ENCODE results near the gene SLC7A7. TPM values are rescaled to one million over a fixed set of nuclear protein-coding genes. Genes with fewer than 3 reads are reported as not detected.
A peak's percentile ranks its signal among the peaks of the same experiment; 100 is the strongest.

The SLC7A7 gene
- total RNA-seq, 1 donor from 2014 or later, result 7.6 TPM

DNA sequence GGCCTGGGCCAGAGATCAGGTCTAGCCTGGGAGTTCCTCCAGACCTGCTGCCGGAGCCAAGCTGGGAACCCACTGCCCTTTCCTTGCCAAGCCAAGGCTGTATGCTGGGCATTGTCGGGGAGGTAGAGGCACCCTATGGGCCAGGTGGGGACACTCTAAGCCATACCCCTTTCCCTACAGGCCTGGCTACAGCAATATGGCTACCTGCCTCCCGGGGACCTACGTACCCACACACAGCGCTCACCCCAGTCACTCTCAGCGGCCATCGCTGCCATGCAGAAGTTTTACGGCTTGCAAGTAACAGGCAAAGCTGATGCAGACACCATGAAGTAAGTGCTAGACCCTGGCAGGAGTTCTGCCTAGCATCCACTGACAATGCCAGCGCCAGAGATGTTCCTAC is 26.1 kb upstream of the SLC7A7 start:
- H3K9me3 ChIP-seq, result no peaks in the 10 kb centered on the region
- peaks cover 53 to 58% of the 10 kb centered on the region in 2 donors for H3K36me3 ChIP-seq
- H3K27ac ChIP-seq, result peak overlapping the region; percentile 21 to 31
- TF ChIP-seq, protein P1, sequence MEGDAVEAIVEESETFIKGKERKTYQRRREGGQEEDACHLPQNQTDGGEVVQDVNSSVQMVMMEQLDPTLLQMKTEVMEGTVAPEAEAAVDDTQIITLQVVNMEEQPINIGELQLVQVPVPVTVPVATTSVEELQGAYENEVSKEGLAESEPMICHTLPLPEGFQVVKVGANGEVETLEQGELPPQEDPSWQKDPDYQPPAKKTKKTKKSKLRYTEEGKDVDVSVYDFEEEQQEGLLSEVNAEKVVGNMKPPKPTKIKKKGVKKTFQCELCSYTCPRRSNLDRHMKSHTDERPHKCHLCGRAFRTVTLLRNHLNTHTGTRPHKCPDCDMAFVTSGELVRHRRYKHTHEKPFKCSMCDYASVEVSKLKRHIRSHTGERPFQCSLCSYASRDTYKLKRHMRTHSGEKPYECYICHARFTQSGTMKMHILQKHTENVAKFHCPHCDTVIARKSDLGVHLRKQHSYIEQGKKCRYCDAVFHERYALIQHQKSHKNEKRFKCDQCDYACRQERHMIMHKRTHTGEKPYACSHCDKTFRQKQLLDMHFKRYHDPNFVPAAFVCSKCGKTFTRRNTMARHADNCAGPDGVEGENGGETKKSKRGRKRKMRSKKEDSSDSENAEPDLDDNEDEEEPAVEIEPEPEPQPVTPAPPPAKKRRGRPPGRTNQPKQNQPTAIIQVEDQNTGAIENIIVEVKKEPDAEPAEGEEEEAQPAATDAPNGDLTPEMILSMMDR (IDR thresholded peaks at IDR 0.05), result no peak
- H3K4me3 ChIP-seq, result no peak overlapping the region
- H3K27me3 ChIP-seq, result no peaks in the 10 kb centered on the region
- intact Hi-C loops (cut with DNase I), result loop anchor here (10.0 kb wide), 1 partner anchor 1367 kb away; the partner anchor contains the start of genes RAB2B and TOX4
- H3K4me1 ChIP-seq, result peaks cover 4 to 22% of the 10 kb centered on the region in 2 donors
- no peak for DNase-seq (ENCODE audit: low spot score in 2 of 2)

DNA sequence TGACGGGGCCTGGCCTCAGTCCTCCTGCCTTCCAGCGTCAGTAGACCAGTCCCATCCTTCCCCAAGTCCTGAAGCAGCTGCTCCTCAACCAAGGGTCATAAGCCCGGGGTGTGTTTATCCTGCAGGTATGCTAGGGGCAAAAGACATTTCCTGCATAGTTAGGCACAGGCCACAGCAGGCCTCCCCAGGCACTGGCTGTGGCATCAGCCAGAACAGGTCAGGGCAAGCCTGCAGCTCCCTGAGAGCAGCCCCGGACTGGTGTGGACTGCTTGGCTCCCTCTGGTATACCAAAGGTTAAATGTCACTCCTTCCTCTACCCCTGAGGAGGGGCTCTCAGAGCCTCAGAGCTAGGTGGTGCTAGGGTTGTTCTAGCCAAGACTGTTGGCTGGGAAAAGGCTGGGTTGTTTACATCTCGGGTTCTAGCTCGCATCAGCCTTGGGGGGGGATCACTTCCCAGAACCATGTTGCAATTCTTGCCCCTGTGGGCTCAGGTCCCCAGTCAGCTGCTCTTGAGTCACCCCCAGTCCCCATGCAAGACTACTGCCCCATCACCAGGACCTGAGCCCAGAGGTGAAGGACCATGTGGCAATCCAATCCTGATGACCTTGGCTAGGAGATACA is 24.0 kb upstream of the SLC7A7 start:
- peak overlapping the region; percentile 91 to 94 for H3K27ac ChIP-seq
- peak overlapping the region; percentile 68 to 86 for H3K4me3 ChIP-seq
- TF ChIP-seq, protein P1 (IDR thresholded peaks at IDR 0.05), result no peak
- intact Hi-C loops (cut with DNase I), result loop anchor here (5.0 to 10.0 kb wide), 5 partner anchors 33 to 466 kb away; partner anchors contain the start of genes AJUBA, BCL2L2, LRP10 and PPP1R3E
- no peaks in the 10 kb centered on the region for H3K9me3 ChIP-seq
- peaks cover 34 to 39% of the 10 kb centered on the region in 2 donors for H3K36me3 ChIP-seq
- DNase-seq (ENCODE audit: low spot score in 2 of 2), result peak in 1 of 2 donors; percentile 76
- no peaks in the 10 kb centered on the region for H3K27me3 ChIP-seq
- peaks cover 0 to 20% of the 10 kb centered on the region in 2 donors for H3K4me1 ChIP-seq

- Histone ChIP-seq H3K9me3 (no peaks in the 10 kb centered on the region), H3K4me3 (peak overlapping the region; percentile 68 to 86), H3K27me3 (no peaks in the 10 kb centered on the region), H3K4me1 (peaks cover 0 to 20% of the 10 kb centered on the region in 2 donors), H3K27ac (peak overlapping the region; percentile 91 to 94), H3K36me3 (peaks cover 34 to 39% of the 10 kb centered on the region in 2 donors)
- intact Hi-C loops (cut with DNase I), result loop anchor here (5.0 to 10.0 kb wide), 5 partner anchors 34 to 466 kb away; partner anchors contain the start of genes AJUBA, BCL2L2, LRP10 and PPP1R3E
- DNase-seq (ENCODE audit: low spot score in 2 of 2), result peak in 1 of 2 donors; percentile 69
- TF ChIP-seq, protein P1 (IDR thresholded peaks at IDR 0.05), result no peak
Measured at GRCh38 chr14:22838631-22839041, 23.4 kb upstream of the SLC7A7 start.

- H3K9me3 ChIP-seq, result no peaks in the 10 kb centered on the region
- intact Hi-C loops (cut with DNase I), result loop anchor here (2.0 to 10.0 kb wide), 6 partner anchors 15 to 467 kb away; partner anchors contain the start of genes AJUBA, BCL2L2, LRP10 and PPP1R3E
- H3K4me3 ChIP-seq, result peak overlapping the region; percentile 68 to 86
- H3K27me3 ChIP-seq, result no peaks in the 10 kb centered on the region
- peaks cover 31 to 39% of the 10 kb centered on the region in 2 donors for H3K36me3 ChIP-seq
- peak; percentile 51 to 85 for DNase-seq (ENCODE audit: low spot score in 2 of 2)
- TF ChIP-seq, protein P1 (IDR thresholded peaks at IDR 0.05), result no peak
- peaks cover 0 to 20% of the 10 kb centered on the region in 2 donors for H3K4me1 ChIP-seq
- peak overlapping the region; percentile 91 to 94 for H3K27ac ChIP-seq
Measured at GRCh38 chr14:22837750-22838538, 22.7 kb upstream of the SLC7A7 start.

DNA sequence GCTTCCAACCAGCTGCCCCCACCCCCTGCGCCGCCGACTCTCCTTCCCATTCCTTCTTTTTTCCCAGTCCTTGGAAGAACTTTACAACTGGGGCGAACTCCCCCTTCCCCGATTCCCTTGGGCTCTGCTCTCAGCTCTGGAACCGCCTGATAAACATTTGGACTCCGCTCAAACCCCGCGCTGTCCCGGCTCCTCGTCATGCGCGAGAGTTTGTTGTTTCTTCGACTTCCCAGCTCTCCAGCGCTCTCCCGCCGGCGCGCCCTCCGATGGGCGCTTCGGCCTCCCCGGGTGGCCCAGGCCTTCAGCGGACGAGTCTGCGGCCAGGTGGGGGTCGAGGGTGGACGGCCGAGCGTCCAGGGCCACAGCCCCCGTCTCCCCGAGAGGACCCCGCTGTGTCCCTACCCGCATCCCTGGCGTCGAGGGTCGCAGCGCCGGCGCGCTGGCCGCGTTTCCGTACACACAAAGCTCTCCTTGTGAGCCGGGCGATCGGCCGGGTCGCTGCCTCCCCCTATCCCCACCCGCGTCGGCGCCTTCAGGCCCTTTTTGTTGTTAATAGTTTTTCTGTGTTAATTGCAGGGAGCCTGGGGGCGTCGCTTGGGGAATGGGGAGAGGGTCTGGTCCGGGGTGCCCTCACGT is 22.0 kb upstream of the SLC7A7 start:
- Histone ChIP-seq H3K27ac (peak overlapping the region; percentile 91 to 94), H3K36me3 (peaks cover 24 to 32% of the 10 kb centered on the region in 2 donors), H3K9me3 (no peaks in the 10 kb centered on the region), H3K27me3 (no peaks in the 10 kb centered on the region), H3K4me3 (peak overlapping the region; percentile 68 to 86), H3K4me1 (peaks cover 0 to 20% of the 10 kb centered on the region in 2 donors)
- peak in 1 of 2 donors; percentile 85 for DNase-seq (ENCODE audit: low spot score in 2 of 2)
- TF ChIP-seq, protein P1 (IDR thresholded peaks at IDR 0.05), result no peak
- intact Hi-C loops (cut with DNase I), result loop anchor here (2.0 to 10.0 kb wide), 6 partner anchors 14 to 468 kb away; partner anchors contain the start of genes AJUBA, BCL2L2, LRP10 and PPP1R3E

Measured in ascending aorta (tissue), 2 donors.